ENCODE results near the gene GRHL1.

GRCh38 chr2:9948721-9949120, 2.8 kb upstream of the GRHL1 start:
- TF ChIP-seq EZH2 (IDR thresholded peaks at IDR 0.05; ENCODE audit: borderline replicate concordance, low read depth, low read length, severe bottlenecking) (no peak), CTCF (IDR thresholded peaks at IDR 0.05; ENCODE audit: borderline replicate concordance, extremely low read depth, low read length, poor library complexity, severe bottlenecking) (no peak)

All from DND-41 (cell line).